ENCODE data around the gene ATP4B.

DNA sequence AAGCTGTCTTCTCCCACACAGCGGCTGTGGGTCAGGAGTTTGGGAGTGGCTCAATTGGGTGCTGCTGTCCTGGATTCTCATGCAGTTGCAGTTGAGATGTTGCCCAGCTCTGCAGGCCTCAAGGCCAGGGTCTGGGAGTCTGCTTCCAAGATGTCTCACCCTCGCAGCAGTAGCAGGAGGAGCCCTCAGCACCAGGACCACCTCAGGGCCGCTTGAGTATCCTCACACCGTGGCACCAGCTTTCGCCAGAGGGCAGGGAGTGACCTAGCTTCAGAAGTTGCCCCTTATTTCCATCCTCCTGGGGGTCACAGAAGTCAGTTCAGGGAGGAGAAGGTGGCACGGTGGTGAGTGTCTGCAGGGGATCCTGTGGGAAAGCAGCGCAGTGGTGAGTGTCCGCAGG lies 52.5 kb downstream of the ATP4B start:
- TF ChIP-seq, protein P1, sequence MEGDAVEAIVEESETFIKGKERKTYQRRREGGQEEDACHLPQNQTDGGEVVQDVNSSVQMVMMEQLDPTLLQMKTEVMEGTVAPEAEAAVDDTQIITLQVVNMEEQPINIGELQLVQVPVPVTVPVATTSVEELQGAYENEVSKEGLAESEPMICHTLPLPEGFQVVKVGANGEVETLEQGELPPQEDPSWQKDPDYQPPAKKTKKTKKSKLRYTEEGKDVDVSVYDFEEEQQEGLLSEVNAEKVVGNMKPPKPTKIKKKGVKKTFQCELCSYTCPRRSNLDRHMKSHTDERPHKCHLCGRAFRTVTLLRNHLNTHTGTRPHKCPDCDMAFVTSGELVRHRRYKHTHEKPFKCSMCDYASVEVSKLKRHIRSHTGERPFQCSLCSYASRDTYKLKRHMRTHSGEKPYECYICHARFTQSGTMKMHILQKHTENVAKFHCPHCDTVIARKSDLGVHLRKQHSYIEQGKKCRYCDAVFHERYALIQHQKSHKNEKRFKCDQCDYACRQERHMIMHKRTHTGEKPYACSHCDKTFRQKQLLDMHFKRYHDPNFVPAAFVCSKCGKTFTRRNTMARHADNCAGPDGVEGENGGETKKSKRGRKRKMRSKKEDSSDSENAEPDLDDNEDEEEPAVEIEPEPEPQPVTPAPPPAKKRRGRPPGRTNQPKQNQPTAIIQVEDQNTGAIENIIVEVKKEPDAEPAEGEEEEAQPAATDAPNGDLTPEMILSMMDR (optimal IDR thresholded peaks at IDR 0.05 in 1 of 3, IDR thresholded peaks at IDR 0.05 in 1 of 3, conservative IDR thresholded peaks at IDR 0.05 in 1 of 3; ENCODE audit: extremely low read depth in 1 of 3, insufficient read depth in 2 of 3, low read length in 3 of 3) = no peak
- no peak for TF ChIP-seq EZH2 (IDR thresholded peaks at IDR 0.05; ENCODE audit: low read length)

Measured in keratinocyte (primary cell).